A549 treated with dexamethasone at 1 μM for 4 hours (cell line): ENCODE measurements around the gene WNT5A. TPM values are rescaled to one million over a fixed set of nuclear protein-coding genes. Genes with fewer than 3 reads are reported as not detected.

Experiments
- total RNA-seq: library from RNA; stranded (reverse); fragments of 200-300 nt; extraction: Qiagen RNA extraction; gene quantifications from 5 replicates; pipeline ENCODE4 v1.2.3, GENCODE V29; 2022

Gene WNT5A
- 0.59 to 1.4 TPM (median 0.95 TPM) in 5 replicates for total RNA-seq

GRCh38 chr3:55486857-55487380 lies at the start of gene WNT5A:
Gene WNT5A (minus strand): TSS chr3:55487306. CDS start chr3:55486985, 321 bp downstream.

